Neural crest cell (in vitro differentiated cells): ENCODE results near the gene S100A8. TPM values are rescaled to one million over a fixed set of nuclear protein-coding genes. Genes with fewer than 3 reads are reported as not detected.

Experiments used
- DNase-seq: peaks from one replicate; pipeline ENCODE4 v3.0.0; 2021; ENCODE audit warnings: low read depth, mixed read lengths, low spot score
- H3K27ac Mint-ChIP-seq: one replicate; pipeline ENCODE4 v1.8.0; 2021; ENCODE audit warnings: mild to moderate bottlenecking, mixed read lengths; ENCODE audit not compliant: unreplicated experiment
- H3K27me3 Mint-ChIP-seq: 2 replicates; pipeline ENCODE4 v1.8.0; 2021; ENCODE audit warnings: low read depth, mild to moderate bottlenecking, mixed read lengths
- H3K36me3 Mint-ChIP-seq: 2 replicates; pipeline ENCODE4 v1.8.0; 2021; ENCODE audit warnings: low read depth, mild to moderate bottlenecking, mixed read lengths
- H3K4me1 Mint-ChIP-seq: 2 replicates; pipeline ENCODE4 v1.8.0; 2021; ENCODE audit warnings: mixed read lengths
- H3K4me3 Mint-ChIP-seq: one replicate; pipeline ENCODE4 v1.8.0; 2021; ENCODE audit warnings: mild to moderate bottlenecking, mixed read lengths
- H3K9me3 Mint-ChIP-seq: 2 replicates; pipeline ENCODE4 v1.8.0; 2021; ENCODE audit warnings: mixed read lengths
- total RNA-seq: library from RNA; stranded (reverse); gene quantifications from 2 replicates; pipeline ENCODE4 v1.2.1, GENCODE V29; 2021
- TF ChIP-seq, protein P1 (sequence below): fragments of 200-600 bp; sonication (generic); conservative IDR thresholded peaks from 2 replicates; pipeline ENCODE4 v1.5.0; 2021; ENCODE audit warnings: antibody characterized with exemption, mild to moderate bottlenecking

Gene S100A8
- total RNA-seq, 1 donor from 2014 or later, result not detected

GRCh38 chr1:153396461-153396860 is 5.6 kb upstream of the S100A8 start:
- DNase-seq, result no peak
- H3K36me3 Mint-ChIP-seq, result no peaks in the 10 kb centered on the region
- H3K4me1 Mint-ChIP-seq, result no peaks in the 10 kb centered on the region
- TF ChIP-seq, protein P1, sequence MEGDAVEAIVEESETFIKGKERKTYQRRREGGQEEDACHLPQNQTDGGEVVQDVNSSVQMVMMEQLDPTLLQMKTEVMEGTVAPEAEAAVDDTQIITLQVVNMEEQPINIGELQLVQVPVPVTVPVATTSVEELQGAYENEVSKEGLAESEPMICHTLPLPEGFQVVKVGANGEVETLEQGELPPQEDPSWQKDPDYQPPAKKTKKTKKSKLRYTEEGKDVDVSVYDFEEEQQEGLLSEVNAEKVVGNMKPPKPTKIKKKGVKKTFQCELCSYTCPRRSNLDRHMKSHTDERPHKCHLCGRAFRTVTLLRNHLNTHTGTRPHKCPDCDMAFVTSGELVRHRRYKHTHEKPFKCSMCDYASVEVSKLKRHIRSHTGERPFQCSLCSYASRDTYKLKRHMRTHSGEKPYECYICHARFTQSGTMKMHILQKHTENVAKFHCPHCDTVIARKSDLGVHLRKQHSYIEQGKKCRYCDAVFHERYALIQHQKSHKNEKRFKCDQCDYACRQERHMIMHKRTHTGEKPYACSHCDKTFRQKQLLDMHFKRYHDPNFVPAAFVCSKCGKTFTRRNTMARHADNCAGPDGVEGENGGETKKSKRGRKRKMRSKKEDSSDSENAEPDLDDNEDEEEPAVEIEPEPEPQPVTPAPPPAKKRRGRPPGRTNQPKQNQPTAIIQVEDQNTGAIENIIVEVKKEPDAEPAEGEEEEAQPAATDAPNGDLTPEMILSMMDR, result no peak
- no peak overlapping the region for H3K27ac Mint-ChIP-seq
- H3K4me3 Mint-ChIP-seq, result no peak overlapping the region
- H3K9me3 Mint-ChIP-seq, result no peaks in the 10 kb centered on the region
- peaks cover 54% of the 10 kb centered on the region for H3K27me3 Mint-ChIP-seq

DNA sequence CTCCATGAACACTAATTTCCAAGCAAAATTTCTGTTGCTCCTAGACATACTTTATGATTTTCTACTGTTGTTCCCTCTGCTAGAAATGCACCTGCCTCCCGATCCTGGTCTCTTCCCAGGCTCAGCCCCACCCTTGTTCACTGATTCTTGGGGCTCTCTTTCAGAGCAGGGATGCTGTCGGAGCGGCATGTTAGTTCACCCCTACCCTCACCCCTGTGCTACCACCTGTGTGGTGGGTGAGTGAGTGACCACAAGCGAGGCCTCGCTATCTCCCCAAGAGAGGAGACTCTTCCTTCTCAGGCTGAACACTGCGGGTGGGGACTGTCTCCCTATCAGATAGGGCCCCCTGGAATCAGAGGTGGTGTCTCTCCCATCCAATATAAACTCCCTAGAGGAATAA is 4.9 kb upstream of the S100A8 start:
- no peak for DNase-seq
- TF ChIP-seq, protein P1, result no peak
- no peak overlapping the region for H3K27ac Mint-ChIP-seq
- H3K4me1 Mint-ChIP-seq, result no peaks in the 10 kb centered on the region
- no peaks in the 10 kb centered on the region for H3K9me3 Mint-ChIP-seq
- H3K4me3 Mint-ChIP-seq, result no peak overlapping the region
- peaks cover 53% of the 10 kb centered on the region for H3K27me3 Mint-ChIP-seq
- H3K36me3 Mint-ChIP-seq, result no peaks in the 10 kb centered on the region

- no peak for DNase-seq
- TF ChIP-seq, protein P1, result no peak
- no peak overlapping the region for H3K27ac Mint-ChIP-seq
These were observed 4.3 kb upstream of the S100A8 start for GRCh38 chr1:153395136-153395685.

GRCh38 chr1:153394391-153394790 is 3.5 kb upstream of the S100A8 start:
- no peak for DNase-seq
- no peak overlapping the region for H3K4me3 Mint-ChIP-seq

More at GRCh38 chr1:153395136-153395685, 4.3 kb upstream of the S100A8 start:
- no peaks in the 10 kb centered on the region for H3K36me3 Mint-ChIP-seq
- no peaks in the 10 kb centered on the region for H3K4me1 Mint-ChIP-seq
- peaks cover 56% of the 10 kb centered on the region for H3K27me3 Mint-ChIP-seq
- no peaks in the 10 kb centered on the region for H3K9me3 Mint-ChIP-seq
- H3K4me3 Mint-ChIP-seq, result no peak overlapping the region

GRCh38 chr1:153393926-153394325 is 3.1 kb upstream of the S100A8 start:
- DNase-seq, result no peak
- H3K9me3 Mint-ChIP-seq, result no peaks in the 10 kb centered on the region
- peaks cover 60% of the 10 kb centered on the region for H3K27me3 Mint-ChIP-seq
- no peak overlapping the region for H3K4me3 Mint-ChIP-seq
- H3K4me1 Mint-ChIP-seq, result no peaks in the 10 kb centered on the region
- H3K27ac Mint-ChIP-seq, result no peak overlapping the region
- H3K36me3 Mint-ChIP-seq, result no peaks in the 10 kb centered on the region
- TF ChIP-seq, protein P1, result no peak

More at GRCh38 chr1:153394391-153394790, 3.5 kb upstream of the S100A8 start:
- Mint-ChIP-seq H3K27ac (no peak overlapping the region), H3K36me3 (no peaks in the 10 kb centered on the region), H3K9me3 (no peaks in the 10 kb centered on the region), H3K27me3 (peaks cover 56% of the 10 kb centered on the region), H3K4me1 (no peaks in the 10 kb centered on the region)
- TF ChIP-seq, protein P1, result no peak
